ENCODE results near the gene ETFA.

The ETFA gene

GRCh38 chr15:76209942-76210341 is 101.3 kb downstream of the ETFA start:
- no peak for TF ChIP-seq REST (IDR thresholded peaks at IDR 0.05; ENCODE audit: low read depth)
- no peak for TF ChIP-seq EGR1 (IDR thresholded peaks at IDR 0.05)
- no peak for TF ChIP-seq YY1 (IDR thresholded peaks at IDR 0.05; ENCODE audit: low read depth)
- TF ChIP-seq CREB1 (IDR thresholded peaks at IDR 0.05; ENCODE audit: low read depth), result no peak
- no peak for TF ChIP-seq ZBTB7A (IDR thresholded peaks at IDR 0.05; ENCODE audit: low read depth)
- TF ChIP-seq FOXM1 (IDR thresholded peaks at IDR 0.05; ENCODE audit: borderline replicate concordance, low read depth), result no peak
- TF ChIP-seq TCF12 (IDR thresholded peaks at IDR 0.05; ENCODE audit: low read depth), result no peak
- no peak for TF ChIP-seq RAD21 (IDR thresholded peaks at IDR 0.05; ENCODE audit: low read depth)
- no peak for TF ChIP-seq TAF1 (IDR thresholded peaks at IDR 0.05; ENCODE audit: low read depth)
- no peak for TF ChIP-seq EP300 (IDR thresholded peaks at IDR 0.05; ENCODE audit: borderline replicate concordance)
- no peak for TF ChIP-seq NFIC (IDR thresholded peaks at IDR 0.05)

- TF ChIP-seq TCF12 (IDR thresholded peaks at IDR 0.05; ENCODE audit: low read depth) (no peak), USF1 (IDR thresholded peaks at IDR 0.05) (no peak), EP300 (IDR thresholded peaks at IDR 0.05; ENCODE audit: borderline replicate concordance) (no peak), CEBPB (IDR thresholded peaks at IDR 0.05) (no peak), TEAD4 (IDR thresholded peaks at IDR 0.05) (no peak), MAX (IDR thresholded peaks at IDR 0.05) (no peak), TAF1 (IDR thresholded peaks at IDR 0.05; ENCODE audit: low read depth) (no peak), NFIC (IDR thresholded peaks at IDR 0.05) (no peak), CREB1 (IDR thresholded peaks at IDR 0.05; ENCODE audit: low read depth) (no peak), FOXM1 (IDR thresholded peaks at IDR 0.05; ENCODE audit: borderline replicate concordance, low read depth) (no peak), EGR1 (IDR thresholded peaks at IDR 0.05) (no peak), ZBTB7A (IDR thresholded peaks at IDR 0.05; ENCODE audit: low read depth) (no peak), YY1 (IDR thresholded peaks at IDR 0.05; ENCODE audit: low read depth) (no peak), REST (IDR thresholded peaks at IDR 0.05; ENCODE audit: low read depth) (no peak), RAD21 (IDR thresholded peaks at IDR 0.05; ENCODE audit: low read depth) (no peak)
Measured at GRCh38 chr15:76209523-76209922, 101.7 kb downstream of the ETFA start.

GRCh38 chr15:76208786-76209424 is 102.4 kb downstream of the ETFA start:
- TF ChIP-seq NFIC (IDR thresholded peaks at IDR 0.05) (no peak), USF1 (IDR thresholded peaks at IDR 0.05) (no peak), EP300 (IDR thresholded peaks at IDR 0.05; ENCODE audit: borderline replicate concordance) (no peak), MAX (IDR thresholded peaks at IDR 0.05) (no peak), TEAD4 (IDR thresholded peaks at IDR 0.05) (no peak), TCF12 (IDR thresholded peaks at IDR 0.05; ENCODE audit: low read depth) (no peak), YY1 (IDR thresholded peaks at IDR 0.05; ENCODE audit: low read depth) (no peak), FOXM1 (IDR thresholded peaks at IDR 0.05; ENCODE audit: borderline replicate concordance, low read depth) (no peak), TAF1 (IDR thresholded peaks at IDR 0.05; ENCODE audit: low read depth) (no peak), REST (IDR thresholded peaks at IDR 0.05; ENCODE audit: low read depth) (no peak), RAD21 (IDR thresholded peaks at IDR 0.05; ENCODE audit: low read depth) (no peak), EGR1 (IDR thresholded peaks at IDR 0.05) (no peak)

GRCh38 chr15:76208084-76208785 is 103.0 kb downstream of the ETFA start:
- no peak for TF ChIP-seq TEAD4 (IDR thresholded peaks at IDR 0.05)
- TF ChIP-seq RAD21 (IDR thresholded peaks at IDR 0.05; ENCODE audit: low read depth), result no peak
- TF ChIP-seq YY1 (IDR thresholded peaks at IDR 0.05; ENCODE audit: low read depth), result no peak
- no peak for TF ChIP-seq FOXM1 (IDR thresholded peaks at IDR 0.05; ENCODE audit: borderline replicate concordance, low read depth)
- TF ChIP-seq MAX (IDR thresholded peaks at IDR 0.05), result no peak
- TF ChIP-seq EGR1 (IDR thresholded peaks at IDR 0.05), result no peak
- no peak for TF ChIP-seq CEBPB (IDR thresholded peaks at IDR 0.05)
- TF ChIP-seq REST (IDR thresholded peaks at IDR 0.05; ENCODE audit: low read depth), result no peak
- TF ChIP-seq USF1 (IDR thresholded peaks at IDR 0.05), result no peak
- no peak for TF ChIP-seq CREB1 (IDR thresholded peaks at IDR 0.05; ENCODE audit: low read depth)
